Gastrocnemius medialis (tissue), 4 donors: Measurements from ENCODE around the gene KLHL21. TPM values are rescaled to one million over a fixed set of nuclear protein-coding genes. Genes with fewer than 3 reads are reported as not detected.
A peak's percentile ranks its signal among the peaks of the same experiment; 100 is the strongest.

Experiments used
- ATAC-seq, 2 donors: fragments of 150-250 bp; one replicate each; pipeline ENCODE4 v1.9.1; 2016
- DNase-seq, 2 donors: peaks; one replicate each; pipeline ENCODE4 v3.0.0-alpha.2; 2019
- H3K27ac ChIP-seq, 4 donors: fragments of 200-600 bp; sonication (generic); 1 replicate in 1 of 4; 2 replicates in 3 of 4; pipeline ENCODE4 v1.5.1; 2016 to 2018; ENCODE audit warnings: mild to moderate bottlenecking in 2 of 4, moderate library complexity in 1 of 4
- H3K27me3 ChIP-seq, 3 donors: fragments of 200-600 bp; sonication (generic) in 2 of 3; 1 replicate in 1 of 3; 2 replicates in 2 of 3; pipeline versions ENCODE4 v1.5.1 to v1.6.0; 2016 to 2019; ENCODE audit warnings: mild to moderate bottlenecking in 1 of 3, moderate library complexity in 1 of 3
- H3K36me3 ChIP-seq, 2 donors: fragments of 200-600 bp; sonication (generic) in 1 of 2; one replicate each; pipeline ENCODE4 v1.5.1; 2017 to 2018
- H3K4me1 ChIP-seq, 2 donors: fragments of 200-600 bp; sonication (generic) in 1 of 2; one replicate each; pipeline ENCODE4 v1.5.1; 2016 to 2017; ENCODE audit warnings: mild to moderate bottlenecking in 2 of 2
- H3K4me3 ChIP-seq, 4 donors: fragments of 200-600 bp; sonication (generic) in 3 of 4; 1 replicate in 1 of 4; 2 replicates in 3 of 4; pipeline ENCODE4 v1.5.1; 2016 to 2019; ENCODE audit warnings: mild to moderate bottlenecking in 2 of 4
- H3K9me3 ChIP-seq, 3 donors: fragments of 200-600 bp; sonication (generic) in 2 of 3; 1 replicate in 1 of 3; 2 replicates in 2 of 3; pipeline ENCODE4 v1.5.1; 2016 to 2019
- CTCF ChIP-seq, 5 experiments: fragments of 450-650 bp in 3 of 5; fragments of 200-600 bp in 2 of 5; sonication (generic) in 2 of 5; IDR thresholded peaks in 4 of 5; conservative IDR thresholded peaks in 1 of 5; 1 replicate in 4 of 5; 2 replicates in 1 of 5; pipeline ENCODE4 v1.5.1; 2016 to 2019; ENCODE audit warnings: antibody characterized with exemption in 5 of 5, mild to moderate bottlenecking in 3 of 5, moderate library complexity in 3 of 5
- POLR2A ChIP-seq, 2 donors: fragments of 450-650 bp; IDR thresholded peaks; one replicate each; pipeline ENCODE4 v1.6.1; 2017; ENCODE audit warnings: antibody characterized with exemption in 2 of 2, mild to moderate bottlenecking in 2 of 2, moderate library complexity in 2 of 2
- in situ Hi-C, 4 donors: fragments of 200-750 bp; cut with MboI; loops; one replicate each; pipeline versions ENCODE4 v1.15.0 to v1.8.0; 2017; ENCODE audit warnings: low sequenced_read_pairs in 4 of 4
- intact Hi-C: fragments of 100-400 bp; cut with DNase I; formaldehyde crosslinking; loops from one replicate; pipeline ENCODE4 v1.15.1; 2023; ENCODE audit warnings: low total_unique reads
- total RNA-seq, 4 donors: library from RNA; depleted of rRNA; stranded (reverse); fragments of >200 nt; gene quantifications; one replicate each; pipeline versions ENCODE4 v1.1.0 to v1.2.3, GENCODE V29; 2016

KLHL21 gene
- total RNA-seq, 4 donors from 2014 or later: 176 to 481 (median 267) TPM

- no peak for ATAC-seq
- H3K9me3 ChIP-seq: no peaks in the 10 kb centered on the region
- H3K27ac ChIP-seq: no peak overlapping the region
- DNase-seq: no peak
- H3K36me3 ChIP-seq: peaks cover 0 to 34% of the 10 kb centered on the region in 2 donors
- no peak overlapping the region for H3K4me3 ChIP-seq
- TF ChIP-seq POLR2A (IDR thresholded peaks at IDR 0.05) (no peak), CTCF (IDR thresholded peaks at IDR 0.05 in 4 of 5, conservative IDR thresholded peaks at IDR 0.05 in 1 of 5) (no peak)
- intact Hi-C loops: no loop called here
- H3K4me1 ChIP-seq: peaks cover 21% of the 10 kb centered on the region in 2 donors
- in situ Hi-C loops: no loop called here
- H3K27me3 ChIP-seq: no peaks in the 10 kb centered on the region
Measured at GRCh38 chr1:6623269-6623965, 20.7 kb upstream of the KLHL21 start.

- in situ Hi-C loops (no loop called here), intact Hi-C loops (no loop called here)
- peaks cover 13% of the 10 kb centered on the region in 2 donors for H3K4me1 ChIP-seq
- ATAC-seq: no peak
- no peaks in the 10 kb centered on the region for H3K27me3 ChIP-seq
- no peak overlapping the region for H3K4me3 ChIP-seq
- peak overlapping the region in 2 of 4 donors; percentile 6 to 49 for H3K27ac ChIP-seq
- TF ChIP-seq POLR2A (IDR thresholded peaks at IDR 0.05) (no peak), CTCF (IDR thresholded peaks at IDR 0.05 in 4 of 5, conservative IDR thresholded peaks at IDR 0.05 in 1 of 5) (no peak)
- H3K36me3 ChIP-seq: peaks cover 0 to 33% of the 10 kb centered on the region in 2 donors
- no peaks in the 10 kb centered on the region for H3K9me3 ChIP-seq
- DNase-seq: no peak
Measured at GRCh38 chr1:6622396-6623152, 19.9 kb upstream of the KLHL21 start.

GRCh38 chr1:6621429-6622391 is 19.0 kb upstream of the KLHL21 start:
- Histone ChIP-seq H3K4me1 (peaks cover 9 to 13% of the 10 kb centered on the region in 2 donors), H3K27me3 (no peaks in the 10 kb centered on the region), H3K9me3 (no peaks in the 10 kb centered on the region), H3K4me3 (no peak overlapping the region), H3K27ac (peak overlapping the region in 2 of 4 donors; percentile 6 to 49), H3K36me3 (peaks cover 0 to 33% of the 10 kb centered on the region in 2 donors)
- intact Hi-C loops: no loop called here
- ATAC-seq: peak in 1 of 2 donors; percentile 10
- in situ Hi-C loops: no loop called here
- DNase-seq: no peak
- TF ChIP-seq CTCF (IDR thresholded peaks at IDR 0.05 in 4 of 5, conservative IDR thresholded peaks at IDR 0.05 in 1 of 5): no peak
- TF ChIP-seq POLR2A (IDR thresholded peaks at IDR 0.05): no peak

- no peak for ATAC-seq
- in situ Hi-C loops (no loop called here), intact Hi-C loops (no loop called here)
- Histone ChIP-seq H3K4me3 (no peak overlapping the region), H3K27me3 (no peaks in the 10 kb centered on the region), H3K9me3 (no peaks in the 10 kb centered on the region), H3K27ac (no peak overlapping the region), H3K4me1 (peaks cover 5 to 7% of the 10 kb centered on the region in 2 donors), H3K36me3 (peaks cover 0 to 33% of the 10 kb centered on the region in 2 donors)
- DNase-seq: no peak
- no peak for TF ChIP-seq CTCF (IDR thresholded peaks at IDR 0.05 in 4 of 5, conservative IDR thresholded peaks at IDR 0.05 in 1 of 5)
- TF ChIP-seq POLR2A (IDR thresholded peaks at IDR 0.05): no peak
Measured at GRCh38 chr1:6619045-6619444, 16.4 kb upstream of the KLHL21 start.
